Spinal cord (tissue), 10 donors: ENCODE data around the gene RAI2. TPM values are rescaled to one million over a fixed set of nuclear protein-coding genes. Genes with fewer than 3 reads are reported as not detected.

Experiments used
- DNase-seq, 6 donors: peaks; one replicate each; pipeline versions ENCODE4 v3.0.0 to v3.0.0-alpha.2; 2013 to 2015; ENCODE audit warnings: low spot score in 6 of 6, low read depth in 4 of 6
- H3K27ac ChIP-seq: one replicate; pipeline ENCODE4 v1.5.1; 2013; ENCODE audit warnings: low read depth, low read length, control low read depth
- H3K27me3 ChIP-seq: one replicate; pipeline ENCODE4 v1.6.1; 2013; ENCODE audit warnings: low read length; ENCODE audit not compliant: control insufficient read depth, insufficient read depth
- H3K36me3 ChIP-seq: one replicate; pipeline ENCODE4 v1.6.1; 2013; ENCODE audit warnings: low read length; ENCODE audit not compliant: control insufficient read depth, insufficient read depth
- H3K4me1 ChIP-seq: one replicate; pipeline ENCODE4 v1.6.1; 2013; ENCODE audit warnings: low read length; ENCODE audit not compliant: control insufficient read depth, insufficient read depth
- H3K4me3 ChIP-seq: one replicate; pipeline ENCODE4 v1.5.1; 2013; ENCODE audit warnings: low read depth, low read length, control low read depth
- H3K9me3 ChIP-seq: one replicate; pipeline ENCODE4 v1.6.1; 2013; ENCODE audit warnings: low read length; ENCODE audit not compliant: control insufficient read depth, insufficient read depth
- WGBS: methylation state at CpG from one replicate; pipeline ENCODE4 v1.1.5; 2013; ENCODE audit warnings: missing lambda C conversion rate; ENCODE audit not compliant: insufficient coverage; 5-methylcytosine and 5-hydroxymethylcytosine counted together
- polyA plus RNA-seq, 2 donors: library from polyadenylated mRNA; unstranded; fragments of 120-200 nt; gene quantifications; one replicate each; pipeline ENCODE4 v1.2.1, GENCODE V29; 2013; ENCODE audit not compliant: insufficient read length in 2 of 2
- total RNA-seq, 2 donors: library from RNA; depleted of rRNA in 1 of 2; stranded (reverse); fragments of 120-200 nt in 1 of 2; fragments of >200 nt in 1 of 2; gene quantifications; one replicate each; pipeline versions ENCODE4 v1.2.3 to v1.2.4, GENCODE V29; 2013 to 2014
- donor health status: healthy.

RAI2 gene
- total and polyA plus RNA-seq, 4 donors: 1.8 to 14.5 (median 8.8) TPM

- Histone ChIP-seq H3K9me3 (no peaks in the 10 kb centered on the region), H3K36me3 (no peaks in the 10 kb centered on the region), H3K27me3 (peaks cover 44% of the 10 kb centered on the region), H3K4me3 (no peak overlapping the region), H3K27ac (no peak overlapping the region), H3K4me1 (peaks cover 8% of the 10 kb centered on the region)
- WGBS: 37% methylated on average over 5 of the region's 6 CpGs
- DNase-seq: peak in 2 of 6 donors; percentile 27 to 40
Measured at GRCh38 chrX:17854531-17854930, 6.6 kb downstream of the RAI2 start.

DNA sequence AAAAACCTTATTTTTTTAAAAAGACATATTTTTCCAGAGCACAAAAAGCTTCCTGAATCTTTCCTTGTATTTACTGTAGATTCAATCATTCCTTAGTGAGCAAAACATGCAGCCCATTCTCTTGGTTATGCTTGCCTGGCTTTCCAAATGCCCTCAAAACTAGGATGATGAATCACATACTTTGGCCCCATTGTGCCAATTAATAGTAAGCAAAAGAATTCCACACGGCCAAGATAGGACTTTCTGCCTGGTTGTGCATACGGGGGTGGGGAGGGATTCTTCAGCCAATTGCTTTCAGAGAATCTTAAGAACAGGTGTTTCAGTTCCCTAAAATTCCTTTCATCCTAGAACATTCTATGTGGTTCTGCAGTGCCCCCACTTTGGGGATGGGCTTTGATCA is 7.0 kb downstream of the RAI2 start:
- WGBS: no CpG with 5 or more reads among the region's 2 CpGs
- H3K9me3 ChIP-seq: no peaks in the 10 kb centered on the region
- DNase-seq: no peak
- peaks cover 40% of the 10 kb centered on the region for H3K27me3 ChIP-seq
- peaks cover 8% of the 10 kb centered on the region for H3K4me1 ChIP-seq
- H3K36me3 ChIP-seq: no peaks in the 10 kb centered on the region
- H3K4me3 ChIP-seq: no peak overlapping the region
- no peak overlapping the region for H3K27ac ChIP-seq

DNA sequence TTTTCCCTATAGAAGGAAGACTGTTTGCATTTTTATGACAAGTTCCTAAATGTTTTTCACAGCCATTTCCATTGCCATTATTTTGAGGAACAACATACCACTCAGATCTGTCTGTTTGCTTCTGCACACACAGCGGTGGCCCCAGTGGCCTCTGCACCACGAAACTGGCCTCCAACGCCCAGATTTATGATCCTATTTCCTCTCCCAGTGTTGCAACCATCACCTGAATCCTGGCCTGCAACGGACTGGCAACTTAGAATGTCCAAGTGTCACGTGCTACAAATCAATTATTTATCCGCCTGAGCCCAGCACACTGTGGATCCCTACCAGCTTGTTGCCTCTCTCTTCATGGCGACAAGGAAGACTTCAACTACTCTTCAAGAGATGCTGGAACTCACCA is 9.2 kb downstream of the RAI2 start:
- Histone ChIP-seq H3K27me3 (peaks cover 35% of the 10 kb centered on the region), H3K27ac (no peak overlapping the region), H3K36me3 (no peaks in the 10 kb centered on the region), H3K4me1 (peaks cover 14% of the 10 kb centered on the region), H3K9me3 (no peaks in the 10 kb centered on the region), H3K4me3 (no peak overlapping the region)
- 57% methylated on average over 7 of the region's 7 CpGs for WGBS
- DNase-seq: no peak

DNA sequence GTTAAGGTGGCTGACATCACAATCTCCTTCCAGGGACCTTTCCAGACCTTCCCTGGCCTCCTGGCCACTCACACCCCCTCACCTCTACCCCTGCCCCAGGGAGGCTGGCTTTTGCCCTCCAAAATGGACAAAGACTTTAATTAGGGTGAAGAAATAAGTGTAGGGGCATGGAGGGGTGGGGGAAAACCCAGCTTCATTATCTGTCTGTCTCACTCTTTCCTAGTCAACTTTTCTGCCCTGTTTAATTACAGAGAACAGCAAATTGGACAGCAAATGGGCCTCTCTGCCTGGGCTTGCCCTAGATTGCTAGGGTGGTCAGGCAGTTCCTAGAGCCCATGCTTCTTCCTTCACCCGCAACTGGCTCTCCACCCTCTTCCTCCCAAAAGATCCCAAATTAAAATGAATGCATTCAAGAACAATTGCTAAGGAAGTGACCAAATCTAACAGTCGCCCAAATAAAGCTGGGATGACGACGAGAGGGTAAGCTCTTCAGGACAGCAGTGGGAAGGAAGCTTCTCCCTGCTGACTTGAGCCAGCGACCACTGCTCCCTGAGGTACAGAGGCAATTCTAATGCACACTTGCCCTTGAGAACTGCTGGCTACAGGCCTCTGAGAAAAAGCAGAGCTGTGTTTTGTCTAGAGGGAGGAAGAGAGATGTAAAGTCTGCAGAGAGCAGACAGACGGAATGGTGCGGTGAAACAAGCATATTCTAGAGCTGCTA is 12.4 kb downstream of the RAI2 start:
- Histone ChIP-seq H3K9me3 (no peaks in the 10 kb centered on the region), H3K27me3 (peaks cover 37% of the 10 kb centered on the region), H3K36me3 (no peaks in the 10 kb centered on the region), H3K4me1 (peaks cover 5% of the 10 kb centered on the region), H3K4me3 (no peak overlapping the region), H3K27ac (no peak overlapping the region)
- DNase-seq: no peak
- WGBS: 52% methylated on average over 5 of the region's 7 CpGs

- 75% methylated on average over 2 of the region's 2 CpGs for WGBS
- Histone ChIP-seq H3K27me3 (peaks cover 25% of the 10 kb centered on the region), H3K36me3 (no peaks in the 10 kb centered on the region), H3K27ac (no peak overlapping the region), H3K4me1 (peaks cover 5% of the 10 kb centered on the region), H3K9me3 (no peaks in the 10 kb centered on the region), H3K4me3 (no peak overlapping the region)
- DNase-seq: no peak
Measured at GRCh38 chrX:17846045-17846444, 15.1 kb downstream of the RAI2 start.

- Histone ChIP-seq H3K4me3 (no peak overlapping the region), H3K36me3 (no peaks in the 10 kb centered on the region), H3K27me3 (peaks cover 16% of the 10 kb centered on the region), H3K9me3 (no peaks in the 10 kb centered on the region), H3K4me1 (peaks cover 5% of the 10 kb centered on the region), H3K27ac (no peak overlapping the region)
- WGBS: no CpG with 5 or more reads among the region's 2 CpGs
- DNase-seq: no peak
Measured at GRCh38 chrX:17844236-17844635, 16.9 kb downstream of the RAI2 start.

DNA sequence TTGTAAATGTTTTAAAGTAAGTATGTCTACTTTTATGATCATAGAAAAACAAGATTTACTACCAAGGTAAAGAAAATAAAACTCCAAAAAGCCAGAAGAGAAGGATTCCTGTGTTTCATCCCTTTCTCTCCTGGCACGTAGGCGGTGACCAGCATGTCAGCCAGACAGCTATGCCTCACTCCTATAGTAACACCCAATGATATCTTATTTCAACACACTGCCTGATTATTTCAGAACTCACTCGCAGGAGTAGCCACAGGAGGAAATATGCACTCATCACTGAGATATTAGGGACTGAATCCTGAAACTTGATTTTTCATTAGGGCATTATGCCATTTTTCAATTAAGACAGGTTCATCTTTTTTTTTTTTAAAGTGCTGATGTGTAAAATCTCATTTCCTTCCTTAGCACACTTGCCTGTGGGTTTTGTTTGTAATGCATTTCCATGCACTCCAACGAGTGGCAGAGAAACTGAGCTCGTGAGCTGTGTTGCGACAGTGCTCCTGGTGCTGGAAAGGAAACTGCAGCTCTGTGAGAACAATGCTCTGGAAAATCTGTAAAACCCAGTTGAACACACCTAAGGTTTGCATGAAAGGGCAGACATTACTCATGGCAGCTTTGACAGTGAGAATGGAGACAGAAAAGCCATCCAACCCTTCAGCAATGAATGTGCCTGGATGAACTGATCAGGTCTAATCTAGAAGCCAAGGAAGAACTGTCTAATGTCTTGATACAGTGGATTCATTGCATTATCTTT is 18.2 kb downstream of the RAI2 start:
- Histone ChIP-seq H3K36me3 (no peaks in the 10 kb centered on the region), H3K4me1 (no peaks in the 10 kb centered on the region), H3K4me3 (no peak overlapping the region), H3K27me3 (peaks cover 16% of the 10 kb centered on the region), H3K9me3 (no peaks in the 10 kb centered on the region), H3K27ac (no peak overlapping the region)
- peak in 1 of 6 donors; percentile 43 for DNase-seq
- 81% methylated on average over 5 of the region's 6 CpGs for WGBS

DNA sequence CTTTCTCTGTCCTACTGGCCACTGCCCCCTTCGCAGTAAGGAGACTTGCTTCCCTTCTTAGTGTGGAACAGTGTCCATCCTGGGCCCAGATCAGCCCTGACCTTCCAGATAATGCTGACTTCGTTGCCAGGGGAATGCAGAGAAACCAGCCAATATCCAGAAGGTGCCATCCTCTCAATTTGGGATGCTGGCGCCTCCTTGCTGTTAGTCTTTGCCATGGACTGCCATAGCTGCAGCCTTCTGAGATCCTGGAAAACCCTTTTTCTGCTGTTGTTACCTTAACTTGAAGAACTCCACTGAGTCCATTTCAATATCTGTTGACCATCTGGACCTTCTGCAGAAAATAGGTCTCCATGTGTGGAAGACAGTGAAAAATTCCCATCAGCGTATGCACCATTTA is 21.8 kb downstream of the RAI2 start:
- H3K9me3 ChIP-seq: no peaks in the 10 kb centered on the region
- H3K4me1 ChIP-seq: no peaks in the 10 kb centered on the region
- H3K27ac ChIP-seq: no peak overlapping the region
- peaks cover 13% of the 10 kb centered on the region for H3K27me3 ChIP-seq
- H3K36me3 ChIP-seq: no peaks in the 10 kb centered on the region
- 58% methylated on average over 3 of the region's 4 CpGs for WGBS
- no peak overlapping the region for H3K4me3 ChIP-seq
- DNase-seq: no peak

- no peaks in the 10 kb centered on the region for H3K36me3 ChIP-seq
- no peaks in the 10 kb centered on the region for H3K4me1 ChIP-seq
- H3K4me3 ChIP-seq: no peak overlapping the region
- H3K27me3 ChIP-seq: peaks cover 22% of the 10 kb centered on the region
- no peak for DNase-seq
- H3K27ac ChIP-seq: no peak overlapping the region
- no peaks in the 10 kb centered on the region for H3K9me3 ChIP-seq
- WGBS: 40% methylated on average over 3 of the region's 3 CpGs
Measured at GRCh38 chrX:17836830-17837229, 24.3 kb downstream of the RAI2 start.

GRCh38 chrX:17833954-17834353 is 27.1 kb downstream of the RAI2 start:
- no peak overlapping the region for H3K27ac ChIP-seq
- H3K9me3 ChIP-seq: no peaks in the 10 kb centered on the region
- no peak overlapping the region for H3K4me3 ChIP-seq
- H3K4me1 ChIP-seq: no peaks in the 10 kb centered on the region
- no peak for DNase-seq
- WGBS: no CpG with 5 or more reads among the region's 2 CpGs
- H3K36me3 ChIP-seq: no peaks in the 10 kb centered on the region
- peaks cover 29% of the 10 kb centered on the region for H3K27me3 ChIP-seq
